B cell (primary cell): ENCODE results near the gene COL11A1. TPM values are rescaled to one million over a fixed set of nuclear protein-coding genes. Genes with fewer than 3 reads are reported as not detected.

Experiments
- ATAC-seq: fragments of 200-7000 bp; cut with Tn5 transposase; one replicate; pipeline ENCODE4 v1.10.0; 2021; ENCODE audit warnings: low read depth, mild to moderate bottlenecking, moderate number of reproducible peaks, moderate library complexity
- CTCF ChIA-PET: fragments of 350-600 bp; sonication (Branson Sonifier 250); formaldehyde crosslinking; loops from one replicate; lab custom pipeline; 2021; ENCODE audit warnings: antibody characterized with exemption, inconsistent platforms; lab: Charles Lee
- POLR2A ChIA-PET: fragments of 350-600 bp; sonication (Branson Sonifier 250); formaldehyde crosslinking; loops from one replicate; lab custom pipeline; 2021; ENCODE audit warnings: antibody characterized with exemption; lab: Charles Lee
- DNase-seq: peaks from one replicate; pipeline ENCODE4 v3.0.0; 2013
- H2AFZ ChIP-seq: 2 replicates; pipeline ENCODE4 v1.6.1; 2012; ENCODE audit warnings: mild to moderate bottlenecking, low read depth, low read length; ENCODE audit not compliant: insufficient read depth, poor library complexity, severe bottlenecking
- H3K27ac ChIP-seq, 2 donors: 1 replicate in 1 of 2; 2 replicates in 1 of 2; pipeline ENCODE4 v1.5.1; 2012 to 2013; ENCODE audit warnings: low read length in 2 of 2, mild to moderate bottlenecking in 2 of 2, moderate library complexity in 1 of 2
- H3K27me3 ChIP-seq, 4 experiments: fragments of 200-600 bp in 1 of 4; sonication (generic) in 1 of 4; replicated peaks in 1 of 4; 1 replicate in 2 of 4; 2 replicates in 2 of 4; pipeline versions ENCODE4 v1.6.1 to v1.7.0; 2013 to 2016; ENCODE audit warnings: low read length in 3 of 4, mild to moderate bottlenecking in 2 of 4, mixed read lengths in 1 of 4, moderate library complexity in 1 of 4; ENCODE audit not compliant: insufficient read depth in 4 of 4, control insufficient read depth in 3 of 4; ENCODE audit errors: control extremely low read depth in 1 of 4
- H3K36me3 ChIP-seq, 2 experiments: replicated peaks in 1 of 2; 1 replicate in 1 of 2; 2 replicates in 1 of 2; pipeline versions ENCODE4 v1.6.1 to v1.7.1; 2013; ENCODE audit warnings: low read length in 1 of 2; ENCODE audit not compliant: insufficient read depth in 2 of 2, control insufficient read depth in 1 of 2; ENCODE audit errors: control extremely low read depth in 1 of 2, extremely low read depth in 1 of 2
- H3K4me1 ChIP-seq, 2 donors: fragments of 200-600 bp in 1 of 2; sonication (generic) in 1 of 2; 1 replicate in 1 of 2; 2 replicates in 1 of 2; pipeline versions ENCODE4 v1.5.1 to v1.6.1; 2013 to 2017; ENCODE audit warnings: low read length in 2 of 2; ENCODE audit not compliant: control insufficient read depth in 2 of 2, insufficient read depth in 2 of 2
- H3K4me2 ChIP-seq: replicated peaks from 2 replicates; pipeline ENCODE3; 2012; ENCODE audit warnings: mild to moderate bottlenecking, low read depth, low read length; ENCODE audit not compliant: poor library complexity, severe bottlenecking
- H3K4me3 ChIP-seq, 5 experiments: fragments of 200-600 bp in 1 of 5; sonication (generic) in 1 of 5; 1 replicate in 3 of 5; 2 replicates in 2 of 5; pipeline versions ENCODE4 v1.5.1 to v1.7.0; 2011 to 2016; ENCODE audit warnings: low read length in 4 of 5, mild to moderate bottlenecking in 4 of 5, low read depth in 2 of 5, control low read depth in 1 of 5, moderate library complexity in 1 of 5; ENCODE audit not compliant: insufficient read depth in 1 of 5; ENCODE audit errors: control extremely low read depth in 1 of 5, extremely low read depth in 1 of 5
- H3K79me2 ChIP-seq: fragments of 200-600 bp; sonication (generic); one replicate; pipeline ENCODE4 v1.6.0; 2016; ENCODE audit warnings: low read length; ENCODE audit not compliant: control insufficient read depth, insufficient read depth
- H3K9ac ChIP-seq: fragments of 200-600 bp; sonication (generic); 2 replicates; pipeline ENCODE4 v1.6.1; 2017; ENCODE audit warnings: mild to moderate bottlenecking, low read length, moderate library complexity
- H3K9me3 ChIP-seq, 3 donors: one replicate each; pipeline versions ENCODE4 v1.6.1 to v1.7.1; 2013; ENCODE audit warnings: low read length in 2 of 3; ENCODE audit not compliant: control insufficient read depth in 2 of 3, insufficient read depth in 1 of 3; ENCODE audit errors: control extremely low read depth in 1 of 3
- H4K20me1 ChIP-seq: 2 replicates; pipeline ENCODE4 v1.6.0; 2012; ENCODE audit warnings: mild to moderate bottlenecking, low read length; ENCODE audit not compliant: insufficient read depth, control insufficient read depth, poor library complexity, severe bottlenecking
- H3K27ac Mint-ChIP-seq: one replicate; pipeline ENCODE4 v1.8.0; 2021; ENCODE audit warnings: mixed read lengths
- H3K27me3 Mint-ChIP-seq: one replicate; pipeline ENCODE4 v1.8.0; 2021; ENCODE audit warnings: mixed read lengths
- H3K4me1 Mint-ChIP-seq: one replicate; pipeline ENCODE4 v1.8.0; 2021; ENCODE audit warnings: mixed read lengths
- H3K4me3 Mint-ChIP-seq: one replicate; pipeline ENCODE4 v1.8.0; 2021; ENCODE audit warnings: mixed read lengths
- H3K9me3 Mint-ChIP-seq: one replicate; pipeline ENCODE4 v1.8.0; 2022; ENCODE audit warnings: mixed read lengths; ENCODE audit not compliant: insufficient read depth
- EZH2 ChIP-seq: IDR thresholded peaks from 2 replicates; pipeline ENCODE4 v1.6.1; 2012; ENCODE audit warnings: borderline replicate concordance, low read depth, mild to moderate bottlenecking, moderate library complexity, low read length; ENCODE audit not compliant: insufficient read depth, poor library complexity, severe bottlenecking
- WGBS: methylation state at CpG from one replicate; pipeline ENCODE4 v1.1.5; 2013; ENCODE audit warnings: missing lambda C conversion rate; ENCODE audit not compliant: insufficient coverage; 5-methylcytosine and 5-hydroxymethylcytosine counted together
- intact Hi-C: fragments of 100-400 bp; cut with micrococcal nuclease; formaldehyde crosslinking; loops from one replicate; pipeline ENCODE4 v1.10.0; 2022
- polyA plus RNA-seq: library from polyadenylated mRNA; depleted of rRNA; stranded (reverse); fragments of >200 nt; gene quantifications from 2 replicates; pipeline ENCODE4 v1.2.3, GENCODE V29; 2012
- total RNA-seq, 2 donors: library from RNA; stranded (reverse); fragments of 120-200 nt in 1 of 2; gene quantifications; 1 replicate in 1 of 2; 2 replicates in 1 of 2; pipeline versions ENCODE4 v1.2.3 to v1.2.4, GENCODE V29; 2013 to 2022
- TF ChIP-seq, protein P1 (sequence below): fragments of 200-600 bp; IDR thresholded peaks from one replicate; pipeline ENCODE4 v1.8.0; 2022; ENCODE audit warnings: antibody characterized with exemption, mild to moderate bottlenecking

COL11A1 gene
- total and polyA plus RNA-seq, 2 donors (not counting 1 experiment from before 2014, with no cell fraction given) = not detected

DNA sequence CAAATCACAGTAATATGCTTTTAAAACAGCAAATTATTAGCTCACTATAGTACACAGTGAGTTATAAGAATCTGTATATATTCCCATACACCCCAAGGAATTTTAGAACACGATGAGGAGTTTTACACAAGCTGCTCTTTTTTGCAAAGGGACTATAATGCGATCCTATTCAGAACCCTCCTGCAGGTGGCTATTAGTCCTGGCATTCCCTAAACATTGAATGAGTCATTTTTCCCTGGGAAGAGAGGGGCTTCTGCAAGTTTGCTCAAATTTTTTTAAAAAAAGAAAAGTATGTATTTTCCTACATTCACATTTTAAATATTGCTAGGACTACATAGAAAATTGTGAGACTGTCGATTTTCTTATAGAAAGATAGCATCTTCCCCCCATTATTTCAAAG, 106.3 kb downstream of the COL11A1 start:
- ATAC-seq = no peak
- H4K20me1 ChIP-seq = no peaks in the 10 kb centered on the region

DNA sequence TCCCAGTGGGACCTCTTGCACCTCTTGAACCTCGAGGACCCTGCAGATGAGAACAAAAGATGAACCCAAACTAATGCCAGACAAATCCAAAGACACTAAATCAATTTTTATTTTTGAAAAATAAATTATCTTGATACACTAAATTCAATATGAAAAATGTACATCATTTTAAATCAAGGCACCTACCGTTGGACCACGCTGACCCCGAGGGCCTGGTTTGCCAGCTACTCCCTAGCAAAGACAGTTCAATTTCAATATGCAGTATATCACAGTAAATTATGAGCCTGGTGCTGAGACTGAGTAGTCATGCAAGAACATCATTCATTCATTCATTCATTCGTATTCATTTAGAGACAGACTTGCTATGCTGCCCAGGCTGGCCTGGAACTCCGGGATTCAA, 129.4 kb downstream of the COL11A1 start:
- no peak for DNase-seq
- Mint-ChIP-seq H3K27ac (no peak overlapping the region), H3K4me1 (no peaks in the 10 kb centered on the region), H3K27me3 (no peaks in the 10 kb centered on the region), H3K4me3 (no peak overlapping the region), H3K9me3 (no peaks in the 10 kb centered on the region)
- Histone ChIP-seq H3K4me3 (no peak overlapping the region), H3K36me3 (no peaks in the 10 kb centered on the region), H3K79me2 (no peaks in the 10 kb centered on the region), H4K20me1 (no peaks in the 10 kb centered on the region), H3K27me3 (no peaks in the 10 kb centered on the region), H3K9me3 (no peaks in the 10 kb centered on the region), H3K9ac (no peak overlapping the region), H3K4me1 (no peaks in the 10 kb centered on the region), H3K4me2 (no peak overlapping the region), H2AFZ (no peak overlapping the region), H3K27ac (no peak overlapping the region)
- ChIA-PET POLR2A (no interaction called here), CTCF (no interaction called here)
- intact Hi-C loops = no loop called here
- ATAC-seq = no peak
- TF ChIP-seq EZH2 = no peak
- TF ChIP-seq, protein P1, sequence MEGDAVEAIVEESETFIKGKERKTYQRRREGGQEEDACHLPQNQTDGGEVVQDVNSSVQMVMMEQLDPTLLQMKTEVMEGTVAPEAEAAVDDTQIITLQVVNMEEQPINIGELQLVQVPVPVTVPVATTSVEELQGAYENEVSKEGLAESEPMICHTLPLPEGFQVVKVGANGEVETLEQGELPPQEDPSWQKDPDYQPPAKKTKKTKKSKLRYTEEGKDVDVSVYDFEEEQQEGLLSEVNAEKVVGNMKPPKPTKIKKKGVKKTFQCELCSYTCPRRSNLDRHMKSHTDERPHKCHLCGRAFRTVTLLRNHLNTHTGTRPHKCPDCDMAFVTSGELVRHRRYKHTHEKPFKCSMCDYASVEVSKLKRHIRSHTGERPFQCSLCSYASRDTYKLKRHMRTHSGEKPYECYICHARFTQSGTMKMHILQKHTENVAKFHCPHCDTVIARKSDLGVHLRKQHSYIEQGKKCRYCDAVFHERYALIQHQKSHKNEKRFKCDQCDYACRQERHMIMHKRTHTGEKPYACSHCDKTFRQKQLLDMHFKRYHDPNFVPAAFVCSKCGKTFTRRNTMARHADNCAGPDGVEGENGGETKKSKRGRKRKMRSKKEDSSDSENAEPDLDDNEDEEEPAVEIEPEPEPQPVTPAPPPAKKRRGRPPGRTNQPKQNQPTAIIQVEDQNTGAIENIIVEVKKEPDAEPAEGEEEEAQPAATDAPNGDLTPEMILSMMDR = no peak
- 83% methylated on average over 2 of the region's 6 CpGs for WGBS

More for the DNA sequence above, 106.3 kb downstream of the COL11A1 start:
- no CpG with 5 or more reads among the region's 3 CpGs for WGBS
- Mint-ChIP-seq H3K4me1 (no peaks in the 10 kb centered on the region), H3K4me3 (no peak overlapping the region), H3K27me3 (no peaks in the 10 kb centered on the region), H3K9me3 (no peaks in the 10 kb centered on the region), H3K27ac (no peak overlapping the region)
- intact Hi-C loops = no loop called here
- no peaks in the 10 kb centered on the region for H3K27me3 ChIP-seq
- H3K4me2 ChIP-seq = no peak overlapping the region
- no peaks in the 10 kb centered on the region for H3K79me2 ChIP-seq
- TF ChIP-seq, protein P1 = no peak
- no peak for TF ChIP-seq EZH2
- H3K4me1 ChIP-seq = no peaks in the 10 kb centered on the region
- POLR2A ChIA-PET = no interaction called here
- no peak overlapping the region for H3K4me3 ChIP-seq
- no peak overlapping the region for H3K9ac ChIP-seq
- CTCF ChIA-PET = no interaction called here
- H3K27ac ChIP-seq = no peak overlapping the region
- no peaks in the 10 kb centered on the region for H3K9me3 ChIP-seq
- no peak for DNase-seq
- no peaks in the 10 kb centered on the region for H3K36me3 ChIP-seq
- no peak overlapping the region for H2AFZ ChIP-seq
